Fibroblast of skin of left quadriceps (primary cell): ENCODE data around the gene KNL1.
"Not testable (repeated sequence)": the region's sequence is repeated elsewhere in the genome, so short reads cannot be mapped to it uniquely, and the experiment has no call there.

ENCODE experiments used
- DNase-seq, 2 experiments: peaks; one replicate each; pipeline ENCODE4 v3.0.0-alpha.2; 2013; ENCODE audit warnings: low read depth in 2 of 2

KNL1 gene

DNA sequence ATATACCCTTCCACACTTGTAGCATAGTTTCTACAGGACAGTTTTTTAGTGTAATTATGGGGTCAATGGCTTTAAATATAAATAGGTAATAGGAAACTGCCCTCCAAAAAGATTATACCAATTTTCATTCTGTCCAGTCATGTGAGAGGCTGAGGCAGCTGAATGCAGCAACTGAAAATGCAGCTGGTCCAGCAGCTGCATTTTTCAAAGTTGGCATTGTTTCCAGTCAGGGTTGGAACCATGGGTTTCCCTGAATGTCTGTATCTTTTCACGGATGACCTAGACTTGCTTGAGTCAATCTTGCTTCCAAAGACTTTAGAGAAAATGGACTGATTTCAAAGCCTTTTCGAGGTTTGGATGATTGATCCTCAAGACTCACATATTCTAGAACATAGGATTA, 9.9 kb upstream of the KNL1 start:
- no peak for DNase-seq

DNA sequence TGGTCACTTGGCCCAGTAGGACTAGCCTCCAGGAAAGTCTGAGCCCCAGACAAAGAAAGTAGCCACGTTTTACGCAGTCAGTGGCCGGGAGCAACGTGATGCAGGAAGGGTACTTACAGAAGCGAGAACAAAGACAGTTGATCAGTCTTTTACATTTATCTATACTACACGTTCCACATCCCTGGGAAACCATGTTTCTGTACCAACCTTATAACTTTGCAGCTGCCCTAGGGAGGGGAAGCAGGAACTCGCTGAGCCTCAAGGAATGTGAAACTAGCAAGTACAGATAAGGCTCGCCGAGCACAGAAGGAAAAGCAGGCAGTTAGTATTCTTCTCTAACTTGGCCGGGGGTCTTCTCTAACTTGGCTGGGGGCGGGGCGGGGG, 3.4 kb upstream of the KNL1 start:
- DNase-seq: no peak

GRCh38 chr15:40591389-40591788, 2.7 kb upstream of the KNL1 start:
- no peak for DNase-seq

- DNase-seq: no peak
Measured at GRCh38 chr15:40593165-40593564, 884 bp upstream of the KNL1 start.

DNA sequence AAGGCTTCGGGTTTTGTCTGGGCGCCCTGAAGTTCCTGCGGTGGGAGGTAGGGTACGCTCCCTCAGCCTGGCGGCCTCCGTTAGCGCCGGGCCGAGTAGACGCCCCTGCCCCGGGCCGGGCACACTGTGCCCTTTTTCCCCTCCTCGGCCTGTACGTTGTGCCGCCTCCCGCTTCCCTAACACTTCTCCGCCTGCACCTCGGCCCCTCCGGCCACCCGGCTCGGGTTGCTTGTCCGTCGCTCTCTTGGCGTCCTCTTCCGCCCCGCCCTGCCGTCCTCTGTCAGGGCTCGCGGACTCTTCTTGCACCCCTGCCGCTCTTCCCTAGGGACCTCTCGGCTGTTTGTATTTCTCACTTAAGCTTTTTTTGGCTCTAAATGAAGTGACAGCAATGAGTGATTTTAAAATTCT, 384 bp downstream of the KNL1 start:
- DNase-seq: no peak

- DNase-seq: no peak
Measured at GRCh38 chr15:40595219-40595618, 1.2 kb downstream of the KNL1 start.

- DNase-seq: no peak
Measured at GRCh38 chr15:40595773-40596172, 1.7 kb downstream of the KNL1 start.

DNA sequence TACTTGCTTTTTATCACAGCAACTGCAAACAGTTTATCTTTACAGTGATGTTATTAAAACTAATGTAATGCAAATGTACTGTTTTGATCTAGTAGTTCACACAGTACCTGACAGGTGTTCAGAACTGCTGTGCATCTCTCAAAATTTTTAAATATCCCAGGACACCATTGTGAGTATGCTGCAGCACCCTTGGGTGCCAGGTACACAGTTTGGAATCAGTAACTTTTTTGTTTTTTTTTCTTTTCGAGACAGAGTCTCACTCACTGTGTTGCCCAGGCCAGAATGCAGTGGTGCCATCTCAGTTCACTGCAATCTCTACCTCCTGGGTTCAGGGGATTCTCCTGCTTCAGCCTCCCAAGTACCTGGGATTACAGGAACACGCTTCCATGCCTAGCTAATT, 3.0 kb downstream of the KNL1 start:
- no peak for DNase-seq

- DNase-seq: no peak
Measured at GRCh38 chr15:40598126-40598525, 4.1 kb downstream of the KNL1 start.

DNA sequence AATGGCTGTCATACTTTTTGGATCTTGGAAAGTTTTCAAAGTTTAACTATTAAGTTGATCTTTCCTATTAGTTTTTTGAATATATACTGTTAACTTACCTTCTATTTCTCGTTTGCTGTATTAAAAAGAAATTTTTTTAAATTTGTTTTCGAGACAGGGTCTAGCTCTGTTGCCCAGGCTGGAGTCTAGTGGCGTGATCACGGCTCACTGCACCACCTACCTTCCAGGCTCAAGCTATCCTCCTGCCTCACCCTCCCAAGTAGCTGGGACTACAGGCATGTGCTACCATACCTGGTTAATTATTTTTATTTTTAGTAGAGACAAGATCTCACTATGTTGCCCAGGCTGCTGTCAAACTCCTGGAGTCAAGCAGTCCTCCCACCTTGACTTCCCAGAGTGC, 4.6 kb downstream of the KNL1 start:
- DNase-seq: no peak

GRCh38 chr15:40600956-40601355, 6.9 kb downstream of the KNL1 start:
- DNase-seq: no peak

- no peak for DNase-seq
Measured at GRCh38 chr15:40603935-40604334, 9.9 kb downstream of the KNL1 start.

DNA sequence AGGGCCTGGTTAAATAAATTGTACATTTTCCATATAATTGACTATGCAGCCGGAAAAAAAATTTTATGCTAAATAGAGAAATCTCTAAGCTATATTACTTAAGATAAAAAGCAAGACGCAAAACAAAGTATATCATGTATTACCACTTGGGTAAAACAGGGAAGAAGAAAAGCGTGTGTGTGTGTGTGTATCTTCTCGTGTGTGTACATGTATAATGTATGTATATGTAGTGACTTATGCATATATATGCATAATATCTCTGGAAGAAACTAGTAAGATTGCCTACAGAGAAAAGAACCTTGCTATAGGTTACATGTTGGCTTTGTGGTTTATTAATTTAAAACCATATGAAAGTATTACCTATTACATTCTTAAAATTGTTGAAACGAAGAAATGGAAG, 19.0 kb downstream of the KNL1 start:
- no peak for DNase-seq

- no peak for DNase-seq
Measured at GRCh38 chr15:40618023-40618422, 24.0 kb downstream of the KNL1 start.

DNA sequence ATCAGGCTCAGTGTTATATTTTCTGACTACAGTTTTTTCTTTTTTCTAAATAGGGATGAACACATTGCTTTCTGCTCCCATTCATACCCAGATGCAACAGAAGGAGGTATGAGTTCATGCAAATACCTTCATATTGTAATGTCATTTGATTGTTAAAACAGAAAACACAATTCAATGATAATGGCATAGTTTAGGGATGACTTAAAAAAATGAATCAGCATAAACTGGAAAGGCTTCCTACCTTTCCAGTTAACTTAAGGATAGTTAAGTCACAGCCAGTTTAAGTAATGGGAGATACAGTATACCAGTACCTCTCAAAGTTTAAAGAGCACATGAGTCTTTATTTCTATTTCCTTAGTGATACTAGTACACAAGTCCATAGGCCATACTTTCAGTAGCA, 24.9 kb downstream of the KNL1 start:
- DNase-seq: no peak

- DNase-seq: no peak
Measured at GRCh38 chr15:40623361-40623760, 29.3 kb downstream of the KNL1 start.

- no peak for DNase-seq
Measured at GRCh38 chr15:40630313-40630712, 36.3 kb downstream of the KNL1 start.

DNA sequence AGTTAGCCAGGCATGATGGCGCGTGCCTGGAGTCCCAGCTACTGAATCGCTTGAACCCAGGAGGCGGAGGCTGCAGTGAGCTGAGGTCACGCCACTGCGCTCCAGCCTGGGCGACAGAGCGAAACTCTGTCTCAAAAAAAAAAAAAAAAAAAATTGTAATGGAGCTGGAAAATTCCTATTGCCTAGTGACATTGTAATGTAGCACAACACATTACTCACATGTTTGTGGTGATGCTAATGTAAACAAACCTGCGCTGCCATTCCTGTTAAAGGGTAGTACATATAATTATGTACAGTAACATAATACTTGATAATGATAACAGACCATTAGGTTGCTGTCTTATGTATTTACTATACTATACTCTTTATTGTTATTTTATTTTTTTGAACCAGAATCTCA, 39.1 kb downstream of the KNL1 start:
- no peak for DNase-seq

GRCh38 chr15:40637221-40637745, 43.2 kb downstream of the KNL1 start:
- no peak for DNase-seq

GRCh38 chr15:40639677-40640076, 45.6 kb downstream of the KNL1 start:
- DNase-seq: no peak

DNA sequence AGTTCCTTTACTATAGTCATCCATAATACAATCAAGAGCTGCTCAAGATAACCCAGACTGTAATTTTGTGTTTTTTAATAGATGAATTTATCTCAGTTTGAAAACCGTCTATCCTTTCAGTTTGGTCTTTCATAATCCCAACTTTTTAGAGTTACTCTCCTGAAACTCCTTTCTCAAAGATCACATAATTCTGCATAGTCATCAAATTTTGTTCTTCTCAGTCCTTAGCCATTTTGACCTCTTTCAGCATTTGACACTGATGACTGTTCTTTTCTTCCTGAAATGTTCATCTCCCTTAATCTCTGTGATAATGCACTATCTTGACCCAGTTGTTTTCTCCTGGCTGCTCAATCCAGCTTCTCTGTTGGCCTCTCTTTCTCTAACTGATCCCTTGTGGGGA, 53.5 kb downstream of the KNL1 start:
- no peak for DNase-seq

GRCh38 chr15:40650479-40650878, 56.4 kb downstream of the KNL1 start:
- DNase-seq: no peak

DNA sequence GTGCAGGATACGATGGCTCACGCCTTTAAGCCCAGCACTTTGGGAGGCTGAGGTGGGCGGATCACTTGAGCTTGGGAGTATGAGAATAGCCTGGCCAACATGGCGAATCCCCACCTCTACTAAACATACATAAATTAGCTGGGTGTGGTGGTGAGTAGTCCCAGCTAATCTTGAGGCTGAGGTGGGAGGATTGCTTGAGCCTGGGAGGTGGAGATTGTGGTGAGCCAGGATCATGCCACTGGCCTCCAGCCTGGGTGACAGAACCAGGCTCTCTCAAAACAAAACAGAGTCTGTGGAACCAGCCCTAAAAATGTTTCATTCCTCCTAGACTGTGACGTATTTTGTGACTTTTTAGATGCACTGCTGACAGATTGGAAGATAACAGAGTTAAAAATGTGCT, 66.6 kb downstream of the KNL1 start:
- DNase-seq: no peak

- no peak for DNase-seq
Measured at GRCh38 chr15:40664909-40665308, 70.9 kb downstream of the KNL1 start.

- DNase-seq: not testable (repeated sequence)
Measured at GRCh38 chr15:40676290-40676689, 82.2 kb downstream of the KNL1 start.
